Endodermal cell (in vitro differentiated cells): Measurements from ENCODE around the gene MRFAP1L1. TPM values are rescaled to one million over a fixed set of nuclear protein-coding genes. Genes with fewer than 3 reads are reported as not detected.

Source experiments
- DNase-seq: peaks from one replicate; pipeline ENCODE4 v3.0.0-alpha.2; 2017
- H3K27ac ChIP-seq: 2 replicates; pipeline ENCODE4 v1.5.1; 2013; ENCODE audit warnings: mild to moderate bottlenecking, low read depth, low read length, moderate library complexity
- H3K27me3 ChIP-seq: 2 replicates; pipeline ENCODE4 v1.6.1; 2013; ENCODE audit warnings: mild to moderate bottlenecking, low read length, moderate library complexity; ENCODE audit not compliant: insufficient read depth, control insufficient read depth, poor library complexity, severe bottlenecking
- H3K36me3 ChIP-seq: 2 replicates; pipeline ENCODE4 v1.7.0; 2013; ENCODE audit warnings: mild to moderate bottlenecking, low read length, moderate library complexity; ENCODE audit not compliant: control insufficient read depth, insufficient read depth
- H3K4me1 ChIP-seq: one replicate; pipeline ENCODE4 v1.7.0; 2013; ENCODE audit warnings: low read length; ENCODE audit not compliant: control insufficient read depth, insufficient read depth
- H3K4me3 ChIP-seq: 2 replicates; pipeline ENCODE4 v1.5.1; 2013; ENCODE audit warnings: mild to moderate bottlenecking, low read length, moderate library complexity
- H3K9ac ChIP-seq: 2 replicates; pipeline ENCODE4 v1.6.1; 2013; ENCODE audit warnings: mild to moderate bottlenecking, low read length, moderate library complexity; ENCODE audit not compliant: poor library complexity, severe bottlenecking; ENCODE audit errors: extremely low read depth
- H3K9me3 ChIP-seq: 2 replicates; pipeline ENCODE4 v1.6.1; 2013; ENCODE audit warnings: mild to moderate bottlenecking, low read length, moderate library complexity; ENCODE audit not compliant: control insufficient read depth
- H3K27ac Mint-ChIP-seq: 2 replicates; pipeline ENCODE4 v1.8.0; 2020; ENCODE audit warnings: mixed read lengths
- H3K27me3 Mint-ChIP-seq: 2 replicates; pipeline ENCODE4 v1.8.0; 2021; ENCODE audit warnings: mild to moderate bottlenecking, mixed read lengths; ENCODE audit not compliant: insufficient read depth
- H3K36me3 Mint-ChIP-seq: 2 replicates; pipeline ENCODE4 v1.8.0; 2020; ENCODE audit warnings: low read depth, mixed read lengths
- H3K4me1 Mint-ChIP-seq: 2 replicates; pipeline ENCODE4 v1.8.0; 2020; ENCODE audit warnings: mixed read lengths
- H3K4me3 Mint-ChIP-seq: 2 replicates; pipeline ENCODE4 v1.8.0; 2020; ENCODE audit warnings: mild to moderate bottlenecking, moderate library complexity, mixed read lengths
- H3K9me3 Mint-ChIP-seq: 2 replicates; pipeline ENCODE4 v1.8.0; 2020; ENCODE audit warnings: mild to moderate bottlenecking, mixed read lengths
- WGBS, 2 experiments: methylation state at CpG; one replicate each; pipeline versions ENCODE4 v1.1.5 to v1.1.7; 2013; ENCODE audit warnings: missing lambda C conversion rate in 2 of 2, mixed read lengths in 1 of 2; ENCODE audit not compliant: insufficient coverage in 1 of 2, insufficient read length in 1 of 2; 5-methylcytosine and 5-hydroxymethylcytosine counted together
- total RNA-seq, 2 donors: library from RNA; stranded (reverse); fragmentation: NEBNext Ultra II Directional in 1 of 2; extraction: Animal tissue kit (Norgen Biotek cat#: 25700) in 1 of 2; gene quantifications; 2 replicates in 1 of 2; 3 replicates in 1 of 2; pipeline ENCODE4 v1.2.1, GENCODE V29; 2021
- TF ChIP-seq, protein P1 (sequence below): fragments of 200-600 bp; sonication (generic); conservative IDR thresholded peaks from 2 replicates; pipeline ENCODE4 v1.5.0; 2021; ENCODE audit warnings: antibody characterized with exemption, mild to moderate bottlenecking

Gene MRFAP1L1
- total RNA-seq, 2 donors from 2014 or later: 45.0 to 50.2 TPM

DNA sequence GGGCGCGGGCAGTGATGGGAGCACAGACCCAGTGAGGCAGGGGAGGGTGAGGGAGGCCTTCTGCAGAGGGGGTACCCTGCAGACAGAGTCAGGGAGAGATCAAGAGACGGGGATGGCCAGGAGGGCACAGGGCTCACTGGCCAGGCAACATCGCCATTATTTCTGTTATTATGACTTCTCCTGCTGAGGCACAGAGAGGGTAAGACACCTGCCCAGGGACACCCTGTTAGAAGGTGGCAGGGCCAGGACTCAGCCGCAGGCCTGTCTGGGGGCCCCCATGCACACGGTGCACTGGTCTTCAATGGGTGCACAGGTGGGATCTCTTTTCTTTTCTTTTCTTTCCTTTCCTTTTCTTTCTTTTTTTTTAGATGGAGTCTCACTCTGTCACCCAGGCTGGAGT is 22.1 kb upstream of the MRFAP1L1 start:
- H3K27ac ChIP-seq: no peak overlapping the region
- H3K4me1 ChIP-seq: no peaks in the 10 kb centered on the region
- peaks cover 2% of the 10 kb centered on the region for H3K4me1 Mint-ChIP-seq
- DNase-seq: no peak
- no peaks in the 10 kb centered on the region for H3K9me3 ChIP-seq
- H3K4me3 ChIP-seq: no peak overlapping the region
- 87 to 93% methylated on average over 6 of the region's 6 CpGs for WGBS, 2 experiments
- H3K36me3 Mint-ChIP-seq: no peaks in the 10 kb centered on the region
- peaks cover 4% of the 10 kb centered on the region for H3K27me3 Mint-ChIP-seq
- TF ChIP-seq, protein P1, sequence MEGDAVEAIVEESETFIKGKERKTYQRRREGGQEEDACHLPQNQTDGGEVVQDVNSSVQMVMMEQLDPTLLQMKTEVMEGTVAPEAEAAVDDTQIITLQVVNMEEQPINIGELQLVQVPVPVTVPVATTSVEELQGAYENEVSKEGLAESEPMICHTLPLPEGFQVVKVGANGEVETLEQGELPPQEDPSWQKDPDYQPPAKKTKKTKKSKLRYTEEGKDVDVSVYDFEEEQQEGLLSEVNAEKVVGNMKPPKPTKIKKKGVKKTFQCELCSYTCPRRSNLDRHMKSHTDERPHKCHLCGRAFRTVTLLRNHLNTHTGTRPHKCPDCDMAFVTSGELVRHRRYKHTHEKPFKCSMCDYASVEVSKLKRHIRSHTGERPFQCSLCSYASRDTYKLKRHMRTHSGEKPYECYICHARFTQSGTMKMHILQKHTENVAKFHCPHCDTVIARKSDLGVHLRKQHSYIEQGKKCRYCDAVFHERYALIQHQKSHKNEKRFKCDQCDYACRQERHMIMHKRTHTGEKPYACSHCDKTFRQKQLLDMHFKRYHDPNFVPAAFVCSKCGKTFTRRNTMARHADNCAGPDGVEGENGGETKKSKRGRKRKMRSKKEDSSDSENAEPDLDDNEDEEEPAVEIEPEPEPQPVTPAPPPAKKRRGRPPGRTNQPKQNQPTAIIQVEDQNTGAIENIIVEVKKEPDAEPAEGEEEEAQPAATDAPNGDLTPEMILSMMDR: no peak
- no peak overlapping the region for H3K9ac ChIP-seq
- no peak overlapping the region for H3K4me3 Mint-ChIP-seq
- H3K27ac Mint-ChIP-seq: no peak overlapping the region
- H3K9me3 Mint-ChIP-seq: no peaks in the 10 kb centered on the region
- H3K27me3 ChIP-seq: no peaks in the 10 kb centered on the region
- no peaks in the 10 kb centered on the region for H3K36me3 ChIP-seq

DNA sequence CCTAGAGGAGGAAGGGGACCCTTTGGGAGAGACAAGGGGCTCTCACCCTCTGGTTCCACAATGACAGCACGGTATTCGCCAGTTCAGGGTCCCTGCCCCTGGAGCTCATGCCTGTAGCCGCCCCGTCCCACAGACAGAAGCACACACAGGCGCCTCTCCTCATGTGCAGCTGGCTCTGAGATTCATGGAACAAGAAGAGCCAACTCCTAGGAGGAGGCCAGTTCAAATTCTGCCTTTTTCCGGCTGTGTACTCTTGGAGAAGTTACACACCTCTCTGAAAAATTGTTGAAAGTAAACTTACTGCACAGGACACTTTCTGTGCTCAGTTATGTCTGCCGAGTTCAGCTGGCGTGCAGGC is 21.6 kb upstream of the MRFAP1L1 start:
- no peaks in the 10 kb centered on the region for H3K27me3 ChIP-seq
- DNase-seq: no peak
- Mint-ChIP-seq H3K27ac (no peak overlapping the region), H3K36me3 (no peaks in the 10 kb centered on the region), H3K4me1 (peaks cover 2% of the 10 kb centered on the region), H3K27me3 (peaks cover 4% of the 10 kb centered on the region), H3K9me3 (no peaks in the 10 kb centered on the region), H3K4me3 (no peak overlapping the region)
- H3K9me3 ChIP-seq: no peaks in the 10 kb centered on the region
- no peak overlapping the region for H3K27ac ChIP-seq
- no peak overlapping the region for H3K9ac ChIP-seq
- no peaks in the 10 kb centered on the region for H3K4me1 ChIP-seq
- TF ChIP-seq, protein P1: no peak
- H3K4me3 ChIP-seq: no peak overlapping the region
- 93 to 94% methylated on average over 7 to 8 of the region's 8 CpGs for WGBS, 2 experiments
- no peaks in the 10 kb centered on the region for H3K36me3 ChIP-seq

GRCh38 chr4:6730603-6731317 is 21.1 kb upstream of the MRFAP1L1 start:
- 87 to 91% methylated on average over 8 to 20 of the region's 20 CpGs for WGBS, 2 experiments
- TF ChIP-seq, protein P1: no peak
- Histone ChIP-seq H3K9ac (no peak overlapping the region), H3K27me3 (no peaks in the 10 kb centered on the region), H3K9me3 (no peaks in the 10 kb centered on the region), H3K4me3 (no peak overlapping the region), H3K27ac (no peak overlapping the region), H3K36me3 (no peaks in the 10 kb centered on the region), H3K4me1 (no peaks in the 10 kb centered on the region)
- Mint-ChIP-seq H3K27ac (no peak overlapping the region), H3K36me3 (no peaks in the 10 kb centered on the region), H3K27me3 (peaks cover 4% of the 10 kb centered on the region), H3K4me3 (no peak overlapping the region), H3K9me3 (no peaks in the 10 kb centered on the region), H3K4me1 (peaks cover 2% of the 10 kb centered on the region)
- no peak for DNase-seq
